MCF 10A (cell line): ENCODE measurements around the gene PHF23. TPM values are rescaled to one million over a fixed set of nuclear protein-coding genes. Genes with fewer than 3 reads are reported as not detected.

ENCODE experiments used
- microRNA-seq: library from miRNA; unstranded; fragments of <30 nt; microRNA quantifications from one replicate; pipeline ENCODE4 v1.2.0, GENCODE V29; 2022
- total RNA-seq: library from RNA; stranded (reverse); gene quantifications from 2 replicates; pipeline ENCODE4 v1.2.3, GENCODE V29; 2022

The PHF23 gene
- total RNA-seq, 1 experiment from 2014 or later = 41.8 TPM

Small RNAs within 50 kb of the gene (microRNA-seq; reads per million reads assigned to microRNA genes)
- gene MIR324 = 1,631 reads per million, percentile 89 among the genes with 10 or more reads in this experiment

Other genes with a start within 250 kb of the PHF23 start
- gene ALOX12, start 243.4 kb downstream of the PHF23 start, total RNA-seq = not detected in 2 replicates
- 155 and 209 TPM in 2 replicates for gene RNASEK, start 226.8 kb downstream of the PHF23 start, total RNA-seq
- not detected in 2 replicates for gene BCL6B, start 216.4 kb downstream of the PHF23 start, total RNA-seq
- gene SLC16A13, start 203.4 kb downstream of the PHF23 start, total RNA-seq = 7.5 and 11.1 TPM in 2 replicates
- gene SLC16A11, start 195.4 kb downstream of the PHF23 start, total RNA-seq = not detected in 2 replicates
- gene CLEC10A, start 159.2 kb downstream of the PHF23 start, total RNA-seq = not detected in 2 replicates
- not detected in 2 replicates for gene ASGR2, start 124.6 kb downstream of the PHF23 start, total RNA-seq
- gene ASGR1, start 60.1 kb downstream of the PHF23 start, total RNA-seq = 0.37 and 0.59 TPM in 2 replicates
- 7.6 TPM in 2 replicates for gene DLG4, start 19.6 kb downstream of the PHF23 start, total RNA-seq
- 387 and 413 TPM in 2 replicates for gene ACADVL, start 19.5 kb downstream of the PHF23 start, total RNA-seq
- 34.9 and 37.4 TPM in 2 replicates for gene DVL2, start 4.9 kb downstream of the PHF23 start, total RNA-seq
- 226 and 294 TPM in 2 replicates for gene GABARAP, start 3.0 kb upstream of the PHF23 start, total RNA-seq
- gene CTDNEP1, start 12.3 kb upstream of the PHF23 start, total RNA-seq = 145 and 148 TPM in 2 replicates
- gene ELP5, start 12.8 kb upstream of the PHF23 start, total RNA-seq = 81.0 and 91.3 TPM in 2 replicates
- 20.8 and 23.9 TPM in 2 replicates for gene CLDN7, start 23.0 kb upstream of the PHF23 start, total RNA-seq
- not detected in 2 replicates for gene SLC2A4, start 42.3 kb upstream of the PHF23 start, total RNA-seq
- 0.40 and 0.44 TPM in 2 replicates for gene YBX2, start 55.2 kb upstream of the PHF23 start, total RNA-seq
- 1,142 and 1,190 TPM in 2 replicates for gene EIF5A, start 68.2 kb upstream of the PHF23 start, total RNA-seq
- 29.4 and 49.8 TPM in 2 replicates for gene GPS2, start 75.9 kb upstream of the PHF23 start, total RNA-seq
- gene NEURL4, start 89.9 kb upstream of the PHF23 start, total RNA-seq = 36.9 and 39.3 TPM in 2 replicates
- gene ACAP1, start 97.1 kb upstream of the PHF23 start, total RNA-seq = 4.4 and 4.9 TPM in 2 replicates
- 9.2 and 10.1 TPM in 2 replicates for gene KCTD11, start 112.7 kb upstream of the PHF23 start, total RNA-seq
- gene TMEM95, start 115.7 kb upstream of the PHF23 start, total RNA-seq = not detected in 2 replicates
- 6.4 and 8.0 TPM in 2 replicates for gene TNK1, start 141.6 kb upstream of the PHF23 start, total RNA-seq
- gene PLSCR3, start 155.1 kb upstream of the PHF23 start, total RNA-seq = 53.8 and 59.0 TPM in 2 replicates
- 35.2 and 42.9 TPM in 2 replicates for gene TMEM256, start 164.6 kb upstream of the PHF23 start, total RNA-seq
- gene NLGN2, start 168.4 kb upstream of the PHF23 start, total RNA-seq = 6.7 and 9.0 TPM in 2 replicates
- not detected in 2 replicates for gene SPEM1, start 180.9 kb upstream of the PHF23 start, total RNA-seq
- not detected in 2 replicates for gene SPEM2, start 186.2 kb upstream of the PHF23 start, total RNA-seq
- not detected in 2 replicates for gene SPEM3, start 189.4 kb upstream of the PHF23 start, total RNA-seq
- 6.1 and 6.3 TPM in 2 replicates for gene TMEM102, start 196.0 kb upstream of the PHF23 start, total RNA-seq
- gene FGF11, start 200.1 kb upstream of the PHF23 start, total RNA-seq = 0.84 and 2.1 TPM in 2 replicates
- gene CHRNB1, start 205.6 kb upstream of the PHF23 start, total RNA-seq = 3.3 and 7.8 TPM in 2 replicates
- gene ZBTB4, start 240.2 kb upstream of the PHF23 start, total RNA-seq = 26.3 and 29.1 TPM in 2 replicates
- gene SLC35G6, start 242.0 kb upstream of the PHF23 start, total RNA-seq = not detected in 2 replicates
- 89.6 and 107 TPM in 2 replicates for gene POLR2A, start 244.9 kb upstream of the PHF23 start, total RNA-seq